Measurements from ENCODE around the gene GPSM3. TPM values are rescaled to one million over a fixed set of nuclear protein-coding genes. Genes with fewer than 3 reads are reported as not detected.

The GPSM3 gene
- total and polyA plus RNA-seq, 2 donors (not counting 1 experiment from before 2014, with no cell fraction given), result 194 to 299 TPM

- H3K4me1 Mint-ChIP-seq, result peaks cover 57% of the 10 kb centered on the region
- CTCF ChIA-PET, result interaction anchor here (0.6 kb wide), 1 partner anchor 56 kb away, joined by 3 read pairs; no protein-coding TSS in a partner anchor
- no peaks in the 10 kb centered on the region for H3K9me3 Mint-ChIP-seq (ENCODE audit: insufficient read depth)
Observed at GRCh38 chr6:32151181-32151862, 41.1 kb downstream of the GPSM3 start.

More at GRCh38 chr6:32151181-32151862, 41.1 kb downstream of the GPSM3 start:
- ATAC-seq (ENCODE audit: low read depth) (no peak), DNase-seq (no peak)
- H3K4me1 ChIP-seq (ENCODE audit: control insufficient read depth in 2 of 2, insufficient read depth in 2 of 2, low read length in 2 of 2), result peaks cover 37 to 42% of the 10 kb centered on the region in 2 donors
- peaks cover 0 to 71% (median 30%) of the 10 kb centered on the region in 4 experiments for H3K27me3 ChIP-seq (replicated peaks in 1 of 4; ENCODE audit: control extremely low read depth in 1 of 4, control insufficient read depth in 3 of 4, insufficient read depth in 4 of 4, low read length in 3 of 4)
- H3K9me3 ChIP-seq (ENCODE audit: control extremely low read depth in 1 of 3, control insufficient read depth in 2 of 3, insufficient read depth in 1 of 3, low read length in 2 of 3), result peaks cover 0 to 16% (median 3%) of the 10 kb centered on the region in 3 donors
- H3K79me2 ChIP-seq (ENCODE audit: control insufficient read depth, insufficient read depth, low read length), result no peaks in the 10 kb centered on the region
- POLR2A ChIA-PET, result no interaction called here
- no peak overlapping the region for H2AFZ ChIP-seq (ENCODE audit: insufficient read depth, low read depth, low read length, poor library complexity, severe bottlenecking)
- no peak overlapping the region for H3K4me3 Mint-ChIP-seq
- TF ChIP-seq CTCF (IDR thresholded peaks at IDR 0.05), result no peak
- no peak for TF ChIP-seq EZH2 (IDR thresholded peaks at IDR 0.05; ENCODE audit: borderline replicate concordance, insufficient read depth, low read depth, low read length, poor library complexity, severe bottlenecking)
- H4K20me1 ChIP-seq (ENCODE audit: control insufficient read depth, insufficient read depth, low read length, poor library complexity, severe bottlenecking), result no peaks in the 10 kb centered on the region
- no peak overlapping the region for H3K4me2 ChIP-seq (replicated peaks; ENCODE audit: low read depth, low read length, poor library complexity, severe bottlenecking)
- H3K27me3 Mint-ChIP-seq, result peaks cover 58% of the 10 kb centered on the region
- H3K27ac Mint-ChIP-seq, result no peak overlapping the region
- H3K4me3 ChIP-seq (ENCODE audit: control extremely low read depth in 1 of 5, extremely low read depth in 1 of 5, insufficient read depth in 1 of 5, low read depth in 2 of 5, low read length in 4 of 5), result no peak overlapping the region
- WGBS (ENCODE audit: insufficient coverage), result 17% methylated on average over 3 of the region's 8 CpGs
- no peak overlapping the region for H3K9ac ChIP-seq (ENCODE audit: low read length)
- intact Hi-C loops (cut with micrococcal nuclease), result loop anchor here (10.0 kb wide), 1 partner anchor 107 kb away; no protein-coding TSS in a partner anchor
- no peak overlapping the region for H3K27ac ChIP-seq (ENCODE audit: low read length in 2 of 2)
- no peaks in the 10 kb centered on the region for H3K36me3 ChIP-seq (replicated peaks in 1 of 2; ENCODE audit: control extremely low read depth in 1 of 2, control insufficient read depth in 1 of 2, extremely low read depth in 1 of 2, insufficient read depth in 2 of 2, low read length in 1 of 2)

Data from B cell (primary cell).